AG04449 (cell line): ENCODE measurements around the gene TMPRSS9.
"Not testable (repeated sequence)": the region's sequence is repeated elsewhere in the genome, so short reads cannot be mapped to it uniquely, and the experiment has no call there.

Experiments used
- CTCF ChIA-PET: fragments of 350-600 bp; formaldehyde crosslinking; extraction: SDS; loops from one replicate; lab custom pipeline; 2021; ENCODE audit warnings: antibody characterized with exemption; lab: Yijun Ruan, JAX
- POLR2A ChIA-PET: fragments of 400-600, 350-600 bp; formaldehyde crosslinking; extraction: SDS; loops from one replicate; lab custom pipeline; 2020; ENCODE audit warnings: antibody characterized with exemption, inconsistent platforms; lab: Yijun Ruan, JAX
- DNase-seq: peaks from one replicate; pipeline ENCODE4 v3.0.0-alpha.2; 2010; ENCODE audit warnings: low read depth, low spot score
- H3K4me3 ChIP-seq: 2 replicates; pipeline ENCODE4 v1.5.1; 2011; ENCODE audit warnings: low read depth, mild to moderate bottlenecking, control low read depth, low read length
- TF ChIP-seq, protein P1 (sequence below): IDR thresholded peaks from one replicate; pipeline ENCODE4 v1.5.1; 2011; ENCODE audit warnings: mild to moderate bottlenecking, moderate library complexity, low read length, control low read depth, inconsistent platforms; ENCODE audit not compliant: insufficient read depth; ENCODE audit errors: missing control alignments

Gene TMPRSS9

DNA sequence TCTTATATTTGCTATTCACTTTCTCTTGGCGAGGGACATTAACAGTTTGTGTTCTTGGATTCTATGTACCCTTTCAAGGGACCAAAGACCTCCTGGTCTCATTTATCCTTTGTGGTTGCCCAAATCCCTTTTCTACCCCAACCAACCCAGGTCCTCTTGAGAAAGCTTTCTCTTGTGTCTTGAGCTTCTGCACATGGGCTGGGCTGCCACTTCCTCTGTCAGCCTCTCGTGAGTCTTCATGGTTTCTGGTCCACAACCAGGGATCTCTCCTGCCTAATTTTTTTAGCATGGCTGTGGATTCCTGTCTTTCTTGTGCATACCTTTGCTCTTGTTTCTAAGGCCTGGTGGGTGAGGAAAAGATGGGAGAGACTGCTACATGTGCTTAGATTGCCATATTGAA is 52.4 kb downstream of the TMPRSS9 start:
- DNase-seq: no peak
- ChIA-PET CTCF (interaction anchor here (1.3 kb wide), 1 partner anchor 19 kb away, joined by 3 read pairs; no protein-coding TSS in a partner anchor), POLR2A (interaction anchor here (0.6 kb wide), 1 partner anchor 87 kb away, joined by 3 read pairs; no protein-coding TSS in a partner anchor)
- no peak overlapping the region for H3K4me3 ChIP-seq
- TF ChIP-seq, protein P1, sequence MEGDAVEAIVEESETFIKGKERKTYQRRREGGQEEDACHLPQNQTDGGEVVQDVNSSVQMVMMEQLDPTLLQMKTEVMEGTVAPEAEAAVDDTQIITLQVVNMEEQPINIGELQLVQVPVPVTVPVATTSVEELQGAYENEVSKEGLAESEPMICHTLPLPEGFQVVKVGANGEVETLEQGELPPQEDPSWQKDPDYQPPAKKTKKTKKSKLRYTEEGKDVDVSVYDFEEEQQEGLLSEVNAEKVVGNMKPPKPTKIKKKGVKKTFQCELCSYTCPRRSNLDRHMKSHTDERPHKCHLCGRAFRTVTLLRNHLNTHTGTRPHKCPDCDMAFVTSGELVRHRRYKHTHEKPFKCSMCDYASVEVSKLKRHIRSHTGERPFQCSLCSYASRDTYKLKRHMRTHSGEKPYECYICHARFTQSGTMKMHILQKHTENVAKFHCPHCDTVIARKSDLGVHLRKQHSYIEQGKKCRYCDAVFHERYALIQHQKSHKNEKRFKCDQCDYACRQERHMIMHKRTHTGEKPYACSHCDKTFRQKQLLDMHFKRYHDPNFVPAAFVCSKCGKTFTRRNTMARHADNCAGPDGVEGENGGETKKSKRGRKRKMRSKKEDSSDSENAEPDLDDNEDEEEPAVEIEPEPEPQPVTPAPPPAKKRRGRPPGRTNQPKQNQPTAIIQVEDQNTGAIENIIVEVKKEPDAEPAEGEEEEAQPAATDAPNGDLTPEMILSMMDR: no peak

DNA sequence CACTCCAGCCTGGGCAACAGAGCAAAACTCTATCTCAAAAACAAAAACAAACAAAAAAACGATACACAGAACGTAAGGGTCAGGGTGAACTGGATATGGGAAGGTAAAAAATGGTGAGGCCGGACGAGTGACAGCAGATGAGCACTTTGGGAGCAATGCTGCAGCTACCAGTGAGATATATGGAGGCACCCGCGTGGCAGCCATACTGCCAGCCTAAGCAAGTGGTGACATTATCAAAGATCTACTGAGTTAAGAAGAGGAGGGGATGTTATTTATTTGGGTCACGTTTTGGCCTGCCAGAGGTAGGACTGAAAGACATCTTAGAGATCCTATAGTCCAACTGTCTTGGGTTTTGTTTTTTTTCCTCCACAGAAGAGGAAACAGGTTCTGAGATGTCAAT is 53.1 kb downstream of the TMPRSS9 start:
- no peak for DNase-seq
- no peak overlapping the region for H3K4me3 ChIP-seq
- TF ChIP-seq, protein P1: no peak
- CTCF ChIA-PET: interaction anchor here (0.9 to 1.6 kb wide), 3 partner anchors 19 to 235 kb away, joined by 3 to 5 read pairs (median 3); no protein-coding TSS in a partner anchor
- POLR2A ChIA-PET: no interaction called here

DNA sequence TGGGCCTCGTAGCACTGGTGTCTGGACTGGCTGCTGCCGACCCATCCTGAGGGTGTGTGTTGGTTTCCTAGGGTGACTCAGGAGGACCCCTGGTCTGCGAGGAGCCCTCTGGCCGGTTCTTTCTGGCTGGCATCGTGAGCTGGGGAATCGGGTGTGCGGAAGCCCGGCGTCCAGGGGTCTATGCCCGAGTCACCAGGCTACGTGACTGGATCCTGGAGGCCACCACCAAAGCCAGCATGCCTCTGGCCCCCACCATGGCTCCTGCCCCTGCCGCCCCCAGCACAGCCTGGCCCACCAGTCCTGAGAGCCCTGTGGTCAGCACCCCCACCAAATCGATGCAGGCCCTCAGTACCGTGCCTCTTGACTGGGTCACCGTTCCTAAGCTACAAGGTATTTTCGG is 53.6 kb downstream of the TMPRSS9 start:
- no peak for DNase-seq
- no peak overlapping the region for H3K4me3 ChIP-seq
- TF ChIP-seq, protein P1: no peak
- POLR2A ChIA-PET: no interaction called here
- CTCF ChIA-PET: interaction anchor here (0.9 to 1.6 kb wide), 2 partner anchors 201 to 235 kb away, joined by 3 to 5 read pairs; no protein-coding TSS in a partner anchor

DNA sequence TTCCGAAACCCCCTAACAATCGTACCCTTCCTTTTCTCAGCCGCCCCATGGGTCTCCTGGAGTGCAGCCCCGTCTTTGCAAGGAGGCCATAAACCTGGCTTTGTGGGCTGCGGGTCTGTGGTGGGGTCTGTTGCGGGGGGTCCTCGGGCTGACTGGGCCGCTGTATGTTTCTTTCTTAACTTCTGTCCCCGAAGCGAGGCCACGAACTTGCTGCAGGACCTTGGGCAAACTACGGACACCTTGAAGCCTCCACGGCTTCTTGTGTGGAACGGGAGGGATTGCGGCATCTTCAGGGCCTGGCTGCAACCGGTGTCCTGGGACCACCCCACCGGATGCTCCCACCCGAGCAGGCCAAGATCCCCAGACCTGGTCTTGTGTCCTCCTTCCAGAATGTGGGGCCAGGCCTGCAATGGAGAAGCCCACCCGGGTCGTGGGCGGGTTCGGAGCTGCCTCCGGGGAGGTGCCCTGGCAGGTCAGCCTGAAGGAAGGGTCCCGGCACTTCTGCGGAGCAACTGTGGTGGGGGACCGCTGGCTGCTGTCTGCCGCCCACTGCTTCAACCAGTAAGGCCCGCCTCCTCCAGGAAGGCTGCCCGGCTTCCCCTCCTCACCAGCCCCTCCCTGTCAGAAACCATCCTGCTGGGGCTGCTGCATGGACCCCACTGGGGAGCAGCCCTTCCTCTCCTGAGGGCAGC is 55.4 kb downstream of the TMPRSS9 start:
- ChIA-PET POLR2A (no interaction called here), CTCF (interaction anchor here (1.0 kb wide), 1 partner anchor 9 kb away, joined by 3 read pairs; no protein-coding TSS in a partner anchor)
- TF ChIP-seq, protein P1: no peak
- DNase-seq: no peak
- H3K4me3 ChIP-seq: no peak overlapping the region

DNA sequence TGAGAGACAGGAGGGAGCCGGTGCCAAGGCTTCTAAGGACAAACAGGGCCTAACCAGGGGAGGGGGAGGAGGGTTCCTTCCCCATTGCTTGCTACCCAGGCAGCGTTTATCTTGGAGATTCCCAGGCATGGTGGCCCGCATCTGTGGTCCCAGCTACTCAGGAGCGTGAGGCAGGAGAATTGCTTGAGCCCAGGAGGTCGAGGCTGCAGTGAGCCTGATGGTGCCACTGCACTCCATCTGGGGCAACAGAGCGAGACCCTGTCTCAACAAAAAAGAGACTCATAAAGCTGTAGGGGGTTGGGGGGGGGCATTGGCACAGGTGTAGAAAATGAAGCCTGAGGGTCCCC is 55.9 kb downstream of the TMPRSS9 start:
- no peak overlapping the region for H3K4me3 ChIP-seq
- ChIA-PET POLR2A (no interaction called here), CTCF (interaction anchor here (1.0 kb wide), 1 partner anchor 8 kb away, joined by 3 read pairs; no protein-coding TSS in a partner anchor)
- no peak for DNase-seq
- TF ChIP-seq, protein P1: no peak

DNA sequence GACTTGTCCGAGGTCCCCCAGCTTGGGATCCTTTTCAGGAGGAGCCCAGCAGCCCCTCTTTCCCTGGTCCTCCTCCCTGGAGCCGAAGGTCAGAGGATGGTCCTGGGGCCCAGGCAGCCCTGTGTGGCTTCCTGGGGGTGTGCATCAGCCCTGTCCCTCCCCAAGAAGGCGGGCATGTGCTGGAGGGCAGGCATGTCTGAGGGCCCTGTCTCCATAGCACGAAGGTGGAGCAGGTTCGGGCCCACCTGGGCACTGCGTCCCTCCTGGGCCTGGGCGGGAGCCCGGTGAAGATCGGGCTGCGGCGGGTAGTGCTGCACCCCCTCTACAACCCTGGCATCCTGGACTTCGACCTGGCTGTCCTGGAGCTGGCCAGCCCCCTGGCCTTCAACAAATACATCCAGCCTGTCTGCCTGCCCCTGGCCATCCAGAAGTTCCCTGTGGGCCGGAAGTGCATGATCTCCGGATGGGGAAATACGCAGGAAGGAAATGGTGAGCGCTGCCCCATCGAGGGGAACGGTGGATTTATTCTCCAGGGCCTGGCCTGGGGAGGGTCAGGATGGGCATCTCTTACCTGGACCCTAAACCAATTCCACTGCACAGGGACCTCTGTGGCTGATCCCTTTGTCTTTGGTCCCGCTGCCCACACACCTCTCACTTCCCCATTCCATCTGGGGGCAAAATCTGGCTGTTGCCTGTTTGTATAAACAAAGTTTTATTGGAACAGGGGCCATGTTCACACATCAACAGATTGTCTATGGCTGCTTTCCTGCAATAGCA is 56.4 kb downstream of the TMPRSS9 start:
- ChIA-PET POLR2A (no interaction called here), CTCF (interaction anchor here (1.0 kb wide), 1 partner anchor 8 kb away, joined by 3 read pairs; no protein-coding TSS in a partner anchor)
- no peak for DNase-seq

DNA sequence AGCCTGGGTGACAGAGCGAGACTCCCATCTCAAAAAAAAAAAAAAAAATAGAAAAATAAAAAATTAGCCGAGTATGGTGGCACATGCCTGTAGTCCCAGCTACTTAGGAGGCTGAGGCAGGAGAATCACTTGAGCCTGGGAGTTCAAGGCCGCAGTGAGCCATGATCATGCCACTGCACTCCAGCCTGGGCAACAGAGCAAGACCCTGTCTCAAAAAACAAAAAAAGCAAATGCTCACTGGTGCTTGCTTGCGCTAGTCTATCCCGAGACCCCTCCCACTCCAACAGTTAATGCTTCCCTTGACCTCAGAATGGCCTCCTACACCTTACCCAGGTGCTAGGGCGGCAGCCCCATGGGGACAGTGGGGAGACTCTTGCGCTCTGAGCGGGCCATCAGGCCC is 57.4 kb downstream of the TMPRSS9 start:
- DNase-seq, H3K4me3 ChIP-seq, CTCF ChIA-PET: not testable (repeated sequence)
- POLR2A ChIA-PET: interaction anchor here (0.6 kb wide), 1 partner anchor 61 kb away, joined by 3 read pairs; no protein-coding TSS in a partner anchor

More for the DNA sequence above, 56.4 kb downstream of the TMPRSS9 start:
- TF ChIP-seq, protein P1: no peak
- no peak overlapping the region for H3K4me3 ChIP-seq
